SK-N-SH (cell line): ENCODE data around the gene GARNL3. TPM values are rescaled to one million over a fixed set of nuclear protein-coding genes. Genes with fewer than 3 reads are reported as not detected.
A peak's percentile ranks its signal among the peaks of the same experiment; 100 is the strongest.

ENCODE experiments used
- CTCF ChIA-PET: fragments of 300-600, 350-600 bp; formaldehyde crosslinking; extraction: SDS; loops from one replicate; lab custom pipeline; 2021; lab: Yijun Ruan, JAX
- POLR2A ChIA-PET: fragments of 350-600 bp; sonication (Branson Sonifier 250); formaldehyde crosslinking; extraction: SDS; loops from one replicate; lab custom pipeline; 2020; ENCODE audit warnings: antibody characterized with exemption, inconsistent platforms; lab: Yijun Ruan, JAX
- DNase-seq: peaks from one replicate; pipeline ENCODE4 v3.0.0; 2012
- H2AFZ ChIP-seq: fragments of 200-600 bp; sonication (generic); 2 replicates; pipeline ENCODE4 v1.8.1; 2016; ENCODE audit warnings: antibody characterized with exemption, mild to moderate bottlenecking, low read depth
- H3F3A ChIP-seq: fragments of 200-600 bp; sonication (generic); replicated peaks from 2 replicates; pipeline ENCODE3; 2016; ENCODE audit warnings: antibody characterized with exemption, mild to moderate bottlenecking; ENCODE audit not compliant: insufficient read depth
- H3K27ac ChIP-seq, 2 experiments: fragments of 200-500 bp in 1 of 2; fragments of 200-600 bp in 1 of 2; sonication (Bioruptor generic) in 1 of 2; sonication (generic), shearing (Covaris generic) in 1 of 2; 2 replicates each; pipeline versions ENCODE4 v1.5.1 to v1.6.1; 2014 to 2016; ENCODE audit warnings: low read depth in 2 of 2, inconsistent platforms in 1 of 2, low read length in 1 of 2, mild to moderate bottlenecking in 1 of 2, mixed read lengths in 1 of 2
- H3K27me3 ChIP-seq: fragments of 200-600 bp; sonication (generic), shearing (Covaris generic); 2 replicates; pipeline ENCODE4 v1.6.1; 2016; ENCODE audit warnings: mixed run types; ENCODE audit not compliant: insufficient read depth
- H3K36me3 ChIP-seq, 2 experiments: fragments of 200-500 bp in 1 of 2; fragments of 200-600 bp in 1 of 2; sonication (Bioruptor generic) in 1 of 2; sonication (generic) in 1 of 2; replicated peaks in 1 of 2; 2 replicates each; pipeline versions ENCODE3 to v1.5.1; 2014 to 2016; ENCODE audit warnings: low read length in 1 of 2, mild to moderate bottlenecking in 1 of 2; ENCODE audit not compliant: insufficient read depth in 2 of 2, control insufficient read depth in 1 of 2
- H3K4me1 ChIP-seq, 2 experiments: fragments of 200-500 bp in 1 of 2; fragments of 200-600 bp in 1 of 2; sonication (Bioruptor generic) in 1 of 2; sonication (generic), shearing (Covaris generic) in 1 of 2; 2 replicates each; pipeline versions ENCODE4 v1.5.1 to v1.6.1; 2014 to 2016; ENCODE audit warnings: low read depth in 1 of 2, low read length in 1 of 2, mixed run types in 1 of 2; ENCODE audit not compliant: insufficient read depth in 2 of 2, control insufficient read depth in 1 of 2
- H3K4me2 ChIP-seq: fragments of 200-600 bp; sonication (generic), shearing (Covaris generic); 2 replicates; pipeline ENCODE4 v1.6.1; 2017; ENCODE audit warnings: mixed run types
- H3K4me3 ChIP-seq, 2 experiments: fragments of 200-500 bp in 1 of 2; fragments of 200-600 bp in 1 of 2; sonication (Bioruptor generic) in 1 of 2; sonication (generic), shearing (Covaris generic) in 1 of 2; 2 replicates each; pipeline versions ENCODE4 v1.5.1 to v1.8.1; 2014 to 2016; ENCODE audit warnings: low read depth in 2 of 2, inconsistent platforms in 1 of 2, low read length in 1 of 2, mild to moderate bottlenecking in 1 of 2, mixed read lengths in 1 of 2, moderate library complexity in 1 of 2
- H3K79me2 ChIP-seq: fragments of 200-600 bp; sonication (generic); 2 replicates; pipeline ENCODE4 v1.8.1; 2017; ENCODE audit warnings: mild to moderate bottlenecking; ENCODE audit not compliant: insufficient read depth
- H3K9ac ChIP-seq: fragments of 200-600 bp; sonication (generic); 2 replicates; pipeline ENCODE4 v1.6.1; 2017; ENCODE audit warnings: mixed run types
- H3K9me2 ChIP-seq: fragments of 200-600 bp; sonication (generic); 2 replicates; pipeline ENCODE4 v1.6.1; 2017; ENCODE audit warnings: mixed run types
- H3K9me3 ChIP-seq: fragments of 200-600 bp; sonication (generic); 2 replicates; pipeline ENCODE4 v1.6.1; 2017; ENCODE audit warnings: mixed run types, mild to moderate bottlenecking, moderate library complexity
- H4K20me1 ChIP-seq: fragments of 200-600 bp; sonication (generic); 2 replicates; pipeline ENCODE4 v1.6.1; 2017; ENCODE audit warnings: mild to moderate bottlenecking, mixed run types; ENCODE audit not compliant: insufficient read depth
- CTCF ChIP-seq: fragments of 200-600 bp; sonication (generic); IDR thresholded peaks from 2 replicates; pipeline ENCODE4 v1.6.1; 2017; ENCODE audit warnings: antibody characterized with exemption, mild to moderate bottlenecking, moderate library complexity
- EZH2phosphoT487 ChIP-seq: fragments of 200-600 bp; sonication (generic); IDR thresholded peaks from 2 replicates; pipeline ENCODE4 v1.6.1; 2017; ENCODE audit warnings: low read depth, mixed run types, mild to moderate bottlenecking, antibody characterized with exemption, moderate library complexity, borderline replicate concordance
- FOXM1 ChIP-seq: IDR thresholded peaks from 2 replicates; pipeline ENCODE4 v1.4.0; 2012; ENCODE audit warnings: low read depth, mild to moderate bottlenecking
- MAX ChIP-seq: IDR thresholded peaks from 2 replicates; pipeline ENCODE4 v1.4.0; 2012; ENCODE audit warnings: low read depth
- MEF2A ChIP-seq: IDR thresholded peaks from 2 replicates; pipeline ENCODE4 v1.4.0; 2012; ENCODE audit warnings: low read depth, borderline replicate concordance
- MXI1 ChIP-seq: IDR thresholded peaks from 2 replicates; pipeline ENCODE4 v1.6.1; 2012; ENCODE audit warnings: mild to moderate bottlenecking, low read depth, low read length, improper control_type of control experiment
- POLR2AphosphoS5 ChIP-seq: IDR thresholded peaks from 2 replicates; pipeline ENCODE4 v1.6.1; 2012; ENCODE audit warnings: low read depth, low read length
- RAD21 ChIP-seq: IDR thresholded peaks from 2 replicates; pipeline ENCODE4 v1.6.1; 2012; ENCODE audit warnings: mild to moderate bottlenecking, low read length
- RCOR1 ChIP-seq: fragments of 150-350 bp; IDR thresholded peaks from 2 replicates; pipeline ENCODE4 v1.6.1; 2017; ENCODE audit warnings: antibody characterized with exemption, low read length
- SMC3 ChIP-seq: IDR thresholded peaks from 2 replicates; pipeline ENCODE4 v1.6.1; 2012; ENCODE audit warnings: low read depth, low read length, improper control_type of control experiment
- TCF12 ChIP-seq: IDR thresholded peaks from 2 replicates; pipeline ENCODE4 v1.4.0; 2012
- TEAD4 ChIP-seq: IDR thresholded peaks from 2 replicates; pipeline ENCODE4 v1.4.0; 2012; ENCODE audit warnings: mild to moderate bottlenecking, borderline replicate concordance; ENCODE audit not compliant: insufficient read depth
- USF1 ChIP-seq: IDR thresholded peaks from 2 replicates; pipeline ENCODE4 v1.4.0; 2012; ENCODE audit warnings: low read depth, borderline replicate concordance
- USF2 ChIP-seq: fragments of 150-350 bp; IDR thresholded peaks from 2 replicates; pipeline ENCODE4 v1.6.1; 2017; ENCODE audit warnings: antibody characterized with exemption, low read length, low read depth, borderline replicate concordance
- ZBTB33 ChIP-seq: IDR thresholded peaks from 2 replicates; pipeline ENCODE4 v1.4.0; 2012; ENCODE audit warnings: low read depth, borderline replicate concordance
- WGBS: methylation state at CpG from one replicate; pipeline ENCODE4 v1.1.6; 2017; ENCODE audit warnings: low lambda C conversion rate; 5-methylcytosine and 5-hydroxymethylcytosine counted together
- polyA plus RNA-seq, 3 experiments: library from polyadenylated mRNA; depleted of rRNA; stranded (reverse); fragments of >200 nt; gene quantifications; 2 replicates each; pipeline ENCODE4 v1.2.3, GENCODE V29; 2012

GARNL3 gene
- polyA plus RNA-seq, 1 of the 3 experiments (the other 2 are of a cell fraction), result 9.1 TPM

- Histone ChIP-seq H3K4me2 (no peak overlapping the region), H3K4me1 (peaks cover 0 to 21% of the 10 kb centered on the region in 2 experiments; a peak in 2 of 4 replicates), H3F3A (no peaks in the 10 kb centered on the region), H3K27ac (no peak overlapping the region), H3K79me2 (no peaks in the 10 kb centered on the region; the same call in 1 of the 2 replicates), H2AFZ (no peak overlapping the region), H3K9ac (no peak overlapping the region), H4K20me1 (no peaks in the 10 kb centered on the region), H3K4me3 (no peak overlapping the region), H3K36me3 (no peaks in the 10 kb centered on the region), H3K27me3 (no peaks in the 10 kb centered on the region), H3K9me3 (no peaks in the 10 kb centered on the region), H3K9me2 (no peaks in the 10 kb centered on the region)
- CTCF ChIA-PET, result no interaction called here
- POLR2A ChIA-PET, result no interaction called here
- DNase-seq, result no peak
- TF ChIP-seq MAX (no peak), USF2 (no peak), TEAD4 (no peak), USF1 (no peak), TCF12 (no peak), MEF2A (no peak), CTCF (no peak), MXI1 (no peak), SMC3 (no peak), RAD21 (no peak), POLR2AphosphoS5 (no peak), EZH2phosphoT487 (no peak)
Observed at GRCh38 chr9:127285965-127286364, 21.4 kb downstream of the GARNL3 start.

- ChIA-PET CTCF (interaction anchor here (0.7 to 1.6 kb wide), 5 partner anchors 18 to 65 kb away, joined by 3 to 7 read pairs (median 3); no protein-coding TSS in a partner anchor), POLR2A (interaction anchor here (0.9 kb wide), 1 partner anchor 160 kb away, joined by 3 read pairs; no protein-coding TSS in a partner anchor)
- no peaks in the 10 kb centered on the region for H3K9me3 ChIP-seq
- peaks cover 0 to 22% of the 10 kb centered on the region in 2 experiments; a peak in 2 of 4 replicates for H3K4me1 ChIP-seq
- H3K9me2 ChIP-seq, result no peaks in the 10 kb centered on the region
- H3K36me3 ChIP-seq, result no peaks in the 10 kb centered on the region
- TF ChIP-seq RCOR1, result peak; percentile 48; the same call in 1 of the 2 replicates
- no peak for TF ChIP-seq ZBTB33
- no peak for TF ChIP-seq FOXM1
- no peak for TF ChIP-seq CTCF
- no peaks in the 10 kb centered on the region for H4K20me1 ChIP-seq
- no peak overlapping the region for H3K9ac ChIP-seq
- H3K79me2 ChIP-seq, result no peaks in the 10 kb centered on the region
- no peaks in the 10 kb centered on the region for H3F3A ChIP-seq
- no peak overlapping the region for H3K4me3 ChIP-seq
- peak overlapping the region in 1 of 2 experiments; percentile 47; a peak in 2 of 4 replicates for H3K27ac ChIP-seq
- H3K27me3 ChIP-seq, result no peaks in the 10 kb centered on the region
- WGBS, result 100% methylated on average over 1 of the region's 3 CpGs
- H2AFZ ChIP-seq, result no peak overlapping the region
- H3K4me2 ChIP-seq, result no peak overlapping the region
- no peak for DNase-seq
Observed at GRCh38 chr9:127290561-127291065, 26.0 kb downstream of the GARNL3 start.
